Naive thymus-derived CD8-positive, alpha-beta T cell (primary cell): ENCODE results near the gene BIN1. TPM values are rescaled to one million over a fixed set of nuclear protein-coding genes. Genes with fewer than 3 reads are reported as not detected.

Source experiments
- ATAC-seq, 2 donors: fragments of 150-1000 bp; cut with Tn5 transposase in 1 of 2; sonication (Bioruptor Pico), chemical (Tn5 transposase) in 1 of 2; 1 replicate in 1 of 2; 2 replicates in 1 of 2; pipeline ENCODE4 v1.10.0; 2021; ENCODE audit warnings: mild to moderate bottlenecking in 2 of 2, moderate library complexity in 2 of 2
- POLR2A ChIA-PET: fragments of 350-600 bp; sonication (Branson Sonifier 250); formaldehyde crosslinking; loops from one replicate; lab custom pipeline; 2021; ENCODE audit warnings: antibody characterized with exemption; lab: Charles Lee
- DNase-seq, 10 donors: peaks; one replicate each; pipeline versions ENCODE4 v3.0.0 to v3.0.0-alpha.2; 2020 to 2022
- H3K27ac Mint-ChIP-seq, 10 donors: one replicate each; pipeline ENCODE4 v1.8.0; 2020 to 2022; ENCODE audit warnings: mild to moderate bottlenecking in 10 of 10, mixed read lengths in 10 of 10, moderate library complexity in 4 of 10, inconsistent platforms in 1 of 10
- H3K27me3 Mint-ChIP-seq, 5 donors: one replicate each; pipeline ENCODE4 v1.8.0; 2021 to 2022; ENCODE audit warnings: mixed read lengths in 5 of 5
- H3K36me3 Mint-ChIP-seq, 3 donors: one replicate each; pipeline ENCODE4 v1.8.0; 2020 to 2022; ENCODE audit warnings: mixed read lengths in 3 of 3, mild to moderate bottlenecking in 2 of 3, inconsistent platforms in 1 of 3
- H3K4me1 Mint-ChIP-seq, 4 donors: one replicate each; pipeline ENCODE4 v1.8.0; 2021 to 2022; ENCODE audit warnings: mixed read lengths in 4 of 4
- H3K4me3 Mint-ChIP-seq, 10 donors: one replicate each; pipeline ENCODE4 v1.8.0; 2020 to 2022; ENCODE audit warnings: mild to moderate bottlenecking in 10 of 10, mixed read lengths in 10 of 10, moderate library complexity in 6 of 10, inconsistent platforms in 1 of 10
- H3K9me3 Mint-ChIP-seq, 9 donors: one replicate each; pipeline ENCODE4 v1.8.0; 2020 to 2022; ENCODE audit warnings: mixed read lengths in 9 of 9, mild to moderate bottlenecking in 3 of 9, inconsistent platforms in 1 of 9, moderate library complexity in 1 of 9
- polyA plus RNA-seq, 3 donors: library from polyadenylated mRNA; unstranded; fragments of 300-500 nt; fragmentation: Illumina TruSeq; gene quantifications; one replicate each; pipeline ENCODE4 v1.2.3, GENCODE V29; 2021
- total RNA-seq, 8 experiments: library from RNA in 2 of 8; stranded (reverse) in 2 of 8; gene quantifications; one replicate each; pipeline ENCODE4 v1.2.3 and lab custom pipeline; 2021 to 2026

The BIN1 gene
- total and polyA plus RNA-seq, 5 experiments from 2014 or later: 130 to 189 (median 156) TPM

GRCh38 chr2:127011796-127012195 lies 95.2 kb downstream of the BIN1 start:
- H3K9me3 Mint-ChIP-seq: peaks cover 0 to 8% (median 2%) of the 10 kb centered on the region in 9 donors
- peaks cover 0 to 1% (median 0%) of the 10 kb centered on the region in 3 donors for H3K36me3 Mint-ChIP-seq
- peaks cover 12 to 43% (median 36%) of the 10 kb centered on the region in 5 donors for H3K27me3 Mint-ChIP-seq
- DNase-seq (no peak), ATAC-seq (no peak)
- no peak overlapping the region for H3K4me3 Mint-ChIP-seq
- no peaks in the 10 kb centered on the region for H3K4me1 Mint-ChIP-seq
- no peak overlapping the region for H3K27ac Mint-ChIP-seq
- POLR2A ChIA-PET: no interaction called here

- Mint-ChIP-seq H3K27ac (no peak overlapping the region), H3K9me3 (peaks cover 0 to 8% (median 2%) of the 10 kb centered on the region in 9 donors), H3K36me3 (peaks cover 0 to 1% (median 0%) of the 10 kb centered on the region in 3 donors), H3K4me3 (no peak overlapping the region), H3K4me1 (no peaks in the 10 kb centered on the region), H3K27me3 (peaks cover 12 to 43% (median 36%) of the 10 kb centered on the region in 5 donors)
- ATAC-seq: no peak
- no peak for DNase-seq
- POLR2A ChIA-PET: no interaction called here
Observed at GRCh38 chr2:127011231-127011661, 95.7 kb downstream of the BIN1 start.

- POLR2A ChIA-PET: no interaction called here
- no peak overlapping the region for H3K27ac Mint-ChIP-seq
- H3K27me3 Mint-ChIP-seq: peaks cover 7 to 30% (median 26%) of the 10 kb centered on the region in 5 donors
- H3K36me3 Mint-ChIP-seq: peaks cover 0 to 1% (median 0%) of the 10 kb centered on the region in 3 donors
- ATAC-seq: no peak
- H3K4me1 Mint-ChIP-seq: no peaks in the 10 kb centered on the region
- no peak for DNase-seq
- H3K9me3 Mint-ChIP-seq: peaks cover 0 to 8% (median 2%) of the 10 kb centered on the region in 9 donors
- H3K4me3 Mint-ChIP-seq: no peak overlapping the region
Observed at GRCh38 chr2:127008265-127009015, 98.5 kb downstream of the BIN1 start.

GRCh38 chr2:127007652-127008051 lies 99.3 kb downstream of the BIN1 start:
- no peak for ATAC-seq
- H3K27me3 Mint-ChIP-seq: peaks cover 3 to 24% (median 19%) of the 10 kb centered on the region in 5 donors
- H3K4me3 Mint-ChIP-seq: no peak overlapping the region
- DNase-seq: no peak
- no peaks in the 10 kb centered on the region for H3K4me1 Mint-ChIP-seq
- POLR2A ChIA-PET: no interaction called here
- H3K36me3 Mint-ChIP-seq: peaks cover 0 to 1% (median 0%) of the 10 kb centered on the region in 3 donors
- peaks cover 0 to 8% (median 2%) of the 10 kb centered on the region in 9 donors for H3K9me3 Mint-ChIP-seq
- H3K27ac Mint-ChIP-seq: no peak overlapping the region

GRCh38 chr2:127006962-127007361 lies 100.0 kb downstream of the BIN1 start:
- DNase-seq (no peak), ATAC-seq (no peak)
- Mint-ChIP-seq H3K9me3 (peaks cover 0 to 8% (median 2%) of the 10 kb centered on the region in 9 donors), H3K4me3 (no peak overlapping the region), H3K27ac (no peak overlapping the region), H3K4me1 (no peaks in the 10 kb centered on the region), H3K27me3 (peaks cover 2 to 18% (median 16%) of the 10 kb centered on the region in 5 donors), H3K36me3 (peaks cover 0 to 1% (median 0%) of the 10 kb centered on the region in 3 donors)
- POLR2A ChIA-PET: no interaction called here

GRCh38 chr2:127004893-127005600 lies 101.9 kb downstream of the BIN1 start:
- H3K9me3 Mint-ChIP-seq: peaks cover 0 to 3% (median under 1%) of the 10 kb centered on the region in 9 donors
- ATAC-seq: no peak
- H3K4me3 Mint-ChIP-seq: no peak overlapping the region
- H3K27ac Mint-ChIP-seq: no peak overlapping the region
- H3K4me1 Mint-ChIP-seq: no peaks in the 10 kb centered on the region
- POLR2A ChIA-PET: no interaction called here
- H3K27me3 Mint-ChIP-seq: peaks cover 0 to 11% (median 7%) of the 10 kb centered on the region in 5 donors
- DNase-seq: no peak
- peaks cover 0 to under 1% (median 0%) of the 10 kb centered on the region in 3 donors for H3K36me3 Mint-ChIP-seq

GRCh38 chr2:127003070-127003800 lies 103.7 kb downstream of the BIN1 start:
- H3K36me3 Mint-ChIP-seq: no peaks in the 10 kb centered on the region

GRCh38 chr2:127001751-127002150 lies 105.2 kb downstream of the BIN1 start:
- no peak for ATAC-seq
- DNase-seq: no peak
- Mint-ChIP-seq H3K27me3 (peaks cover 0 to 3% (median 0%) of the 10 kb centered on the region in 5 donors), H3K9me3 (no peaks in the 10 kb centered on the region), H3K27ac (peak overlapping the region in 1 of 10 donors; percentile 24), H3K36me3 (no peaks in the 10 kb centered on the region), H3K4me1 (no peaks in the 10 kb centered on the region), H3K4me3 (no peak overlapping the region)
- POLR2A ChIA-PET: no interaction called here

More at GRCh38 chr2:127003070-127003800, 103.7 kb downstream of the BIN1 start:
- no peak overlapping the region for H3K4me3 Mint-ChIP-seq
- ATAC-seq: no peak
- no peak for DNase-seq
- peaks cover 0 to 2% (median 0%) of the 10 kb centered on the region in 5 donors for H3K27me3 Mint-ChIP-seq
- POLR2A ChIA-PET: no interaction called here
- no peaks in the 10 kb centered on the region for H3K4me1 Mint-ChIP-seq
- H3K9me3 Mint-ChIP-seq: no peaks in the 10 kb centered on the region
- H3K27ac Mint-ChIP-seq: no peak overlapping the region

GRCh38 chr2:127000937-127001336 lies 106.0 kb downstream of the BIN1 start:
- H3K27me3 Mint-ChIP-seq: peaks cover 0 to 5% (median 1%) of the 10 kb centered on the region in 5 donors

GRCh38 chr2:127000194-127000593 lies 106.8 kb downstream of the BIN1 start:
- H3K9me3 Mint-ChIP-seq: no peaks in the 10 kb centered on the region
- no peak for ATAC-seq
- no peaks in the 10 kb centered on the region for H3K4me1 Mint-ChIP-seq
- no peak overlapping the region for H3K4me3 Mint-ChIP-seq
- H3K27me3 Mint-ChIP-seq: peaks cover 0 to 5% (median 2%) of the 10 kb centered on the region in 5 donors
- no peak overlapping the region for H3K27ac Mint-ChIP-seq
- DNase-seq: no peak
- no peaks in the 10 kb centered on the region for H3K36me3 Mint-ChIP-seq
- POLR2A ChIA-PET: no interaction called here

More at GRCh38 chr2:127000937-127001336, 106.0 kb downstream of the BIN1 start:
- ATAC-seq (no peak), DNase-seq (no peak)
- Mint-ChIP-seq H3K36me3 (no peaks in the 10 kb centered on the region), H3K9me3 (no peaks in the 10 kb centered on the region), H3K4me3 (no peak overlapping the region), H3K4me1 (no peaks in the 10 kb centered on the region), H3K27ac (no peak overlapping the region)
- POLR2A ChIA-PET: no interaction called here

GRCh38 chr2:126999106-126999756 lies 107.7 kb downstream of the BIN1 start:
- Mint-ChIP-seq H3K9me3 (no peaks in the 10 kb centered on the region), H3K27ac (no peak overlapping the region), H3K4me1 (no peaks in the 10 kb centered on the region), H3K27me3 (peaks cover 0 to 5% (median 3%) of the 10 kb centered on the region in 5 donors), H3K4me3 (no peak overlapping the region), H3K36me3 (no peaks in the 10 kb centered on the region)
- ATAC-seq (no peak), DNase-seq (no peak)
- POLR2A ChIA-PET: no interaction called here

GRCh38 chr2:126998486-126998885 lies 108.5 kb downstream of the BIN1 start:
- no peak for DNase-seq
- Mint-ChIP-seq H3K4me3 (no peak overlapping the region), H3K27ac (no peak overlapping the region), H3K27me3 (peaks cover 0 to 5% (median 3%) of the 10 kb centered on the region in 5 donors), H3K4me1 (no peaks in the 10 kb centered on the region), H3K9me3 (no peaks in the 10 kb centered on the region), H3K36me3 (no peaks in the 10 kb centered on the region)
- ATAC-seq: no peak
- POLR2A ChIA-PET: no interaction called here
